B cell (primary cell): Measurements from ENCODE around the gene ZNF718. TPM values are rescaled to one million over a fixed set of nuclear protein-coding genes. Genes with fewer than 3 reads are reported as not detected.
"Not testable (repeated sequence)": the region's sequence is repeated elsewhere in the genome, so short reads cannot be mapped to it uniquely, and the experiment has no call there.

ENCODE experiments used
- ATAC-seq: fragments of 200-7000 bp; cut with Tn5 transposase; one replicate; pipeline ENCODE4 v1.10.0; 2021; ENCODE audit warnings: low read depth, mild to moderate bottlenecking, moderate number of reproducible peaks, moderate library complexity
- CTCF ChIA-PET: fragments of 350-600 bp; sonication (Branson Sonifier 250); formaldehyde crosslinking; loops from one replicate; lab custom pipeline; 2021; ENCODE audit warnings: antibody characterized with exemption, inconsistent platforms; lab: Charles Lee
- POLR2A ChIA-PET: fragments of 350-600 bp; sonication (Branson Sonifier 250); formaldehyde crosslinking; loops from one replicate; lab custom pipeline; 2021; ENCODE audit warnings: antibody characterized with exemption; lab: Charles Lee
- DNase-seq: peaks from one replicate; pipeline ENCODE4 v3.0.0; 2013
- H2AFZ ChIP-seq: 2 replicates; pipeline ENCODE4 v1.6.1; 2012; ENCODE audit warnings: mild to moderate bottlenecking, low read depth, low read length; ENCODE audit not compliant: insufficient read depth, poor library complexity, severe bottlenecking
- H3K27ac ChIP-seq, 2 donors: 1 replicate in 1 of 2; 2 replicates in 1 of 2; pipeline ENCODE4 v1.5.1; 2012 to 2013; ENCODE audit warnings: low read length in 2 of 2, mild to moderate bottlenecking in 2 of 2, moderate library complexity in 1 of 2
- H3K27me3 ChIP-seq, 4 experiments: fragments of 200-600 bp in 1 of 4; sonication (generic) in 1 of 4; replicated peaks in 1 of 4; 1 replicate in 2 of 4; 2 replicates in 2 of 4; pipeline versions ENCODE4 v1.6.1 to v1.7.0; 2013 to 2016; ENCODE audit warnings: low read length in 3 of 4, mild to moderate bottlenecking in 2 of 4, mixed read lengths in 1 of 4, moderate library complexity in 1 of 4; ENCODE audit not compliant: insufficient read depth in 4 of 4, control insufficient read depth in 3 of 4; ENCODE audit errors: control extremely low read depth in 1 of 4
- H3K36me3 ChIP-seq, 2 experiments: replicated peaks in 1 of 2; 1 replicate in 1 of 2; 2 replicates in 1 of 2; pipeline versions ENCODE4 v1.6.1 to v1.7.1; 2013; ENCODE audit warnings: low read length in 1 of 2; ENCODE audit not compliant: insufficient read depth in 2 of 2, control insufficient read depth in 1 of 2; ENCODE audit errors: control extremely low read depth in 1 of 2, extremely low read depth in 1 of 2
- H3K4me1 ChIP-seq, 2 donors: fragments of 200-600 bp in 1 of 2; sonication (generic) in 1 of 2; 1 replicate in 1 of 2; 2 replicates in 1 of 2; pipeline versions ENCODE4 v1.5.1 to v1.6.1; 2013 to 2017; ENCODE audit warnings: low read length in 2 of 2; ENCODE audit not compliant: control insufficient read depth in 2 of 2, insufficient read depth in 2 of 2
- H3K4me2 ChIP-seq: replicated peaks from 2 replicates; pipeline ENCODE3; 2012; ENCODE audit warnings: mild to moderate bottlenecking, low read depth, low read length; ENCODE audit not compliant: poor library complexity, severe bottlenecking
- H3K4me3 ChIP-seq, 5 experiments: fragments of 200-600 bp in 1 of 5; sonication (generic) in 1 of 5; 1 replicate in 3 of 5; 2 replicates in 2 of 5; pipeline versions ENCODE4 v1.5.1 to v1.7.0; 2011 to 2016; ENCODE audit warnings: low read length in 4 of 5, mild to moderate bottlenecking in 4 of 5, low read depth in 2 of 5, control low read depth in 1 of 5, moderate library complexity in 1 of 5; ENCODE audit not compliant: insufficient read depth in 1 of 5; ENCODE audit errors: control extremely low read depth in 1 of 5, extremely low read depth in 1 of 5
- H3K79me2 ChIP-seq: fragments of 200-600 bp; sonication (generic); one replicate; pipeline ENCODE4 v1.6.0; 2016; ENCODE audit warnings: low read length; ENCODE audit not compliant: control insufficient read depth, insufficient read depth
- H3K9ac ChIP-seq: fragments of 200-600 bp; sonication (generic); 2 replicates; pipeline ENCODE4 v1.6.1; 2017; ENCODE audit warnings: mild to moderate bottlenecking, low read length, moderate library complexity
- H3K9me3 ChIP-seq, 3 donors: one replicate each; pipeline versions ENCODE4 v1.6.1 to v1.7.1; 2013; ENCODE audit warnings: low read length in 2 of 3; ENCODE audit not compliant: control insufficient read depth in 2 of 3, insufficient read depth in 1 of 3; ENCODE audit errors: control extremely low read depth in 1 of 3
- H4K20me1 ChIP-seq: 2 replicates; pipeline ENCODE4 v1.6.0; 2012; ENCODE audit warnings: mild to moderate bottlenecking, low read length; ENCODE audit not compliant: insufficient read depth, control insufficient read depth, poor library complexity, severe bottlenecking
- H3K27ac Mint-ChIP-seq: one replicate; pipeline ENCODE4 v1.8.0; 2021; ENCODE audit warnings: mixed read lengths
- H3K27me3 Mint-ChIP-seq: one replicate; pipeline ENCODE4 v1.8.0; 2021; ENCODE audit warnings: mixed read lengths
- H3K4me1 Mint-ChIP-seq: one replicate; pipeline ENCODE4 v1.8.0; 2021; ENCODE audit warnings: mixed read lengths
- H3K4me3 Mint-ChIP-seq: one replicate; pipeline ENCODE4 v1.8.0; 2021; ENCODE audit warnings: mixed read lengths
- H3K9me3 Mint-ChIP-seq: one replicate; pipeline ENCODE4 v1.8.0; 2022; ENCODE audit warnings: mixed read lengths; ENCODE audit not compliant: insufficient read depth
- CTCF ChIP-seq: fragments of 200-600 bp; IDR thresholded peaks from one replicate; pipeline ENCODE4 v1.8.0; 2022; ENCODE audit warnings: antibody characterized with exemption, mild to moderate bottlenecking
- EZH2 ChIP-seq: IDR thresholded peaks from 2 replicates; pipeline ENCODE4 v1.6.1; 2012; ENCODE audit warnings: borderline replicate concordance, low read depth, mild to moderate bottlenecking, moderate library complexity, low read length; ENCODE audit not compliant: insufficient read depth, poor library complexity, severe bottlenecking
- WGBS: methylation state at CpG from one replicate; pipeline ENCODE4 v1.1.5; 2013; ENCODE audit warnings: missing lambda C conversion rate; ENCODE audit not compliant: insufficient coverage; 5-methylcytosine and 5-hydroxymethylcytosine counted together
- intact Hi-C: fragments of 100-400 bp; cut with micrococcal nuclease; formaldehyde crosslinking; loops from one replicate; pipeline ENCODE4 v1.10.0; 2022
- polyA plus RNA-seq: library from polyadenylated mRNA; depleted of rRNA; stranded (reverse); fragments of >200 nt; gene quantifications from 2 replicates; pipeline ENCODE4 v1.2.3, GENCODE V29; 2012
- total RNA-seq, 2 donors: library from RNA; stranded (reverse); fragments of 120-200 nt in 1 of 2; gene quantifications; 1 replicate in 1 of 2; 2 replicates in 1 of 2; pipeline versions ENCODE4 v1.2.3 to v1.2.4, GENCODE V29; 2013 to 2022

Gene ZNF718
- total and polyA plus RNA-seq, 2 donors (not counting 1 experiment from before 2014, with no cell fraction given): 5.3 to 18.0 TPM

GRCh38 chr4:211033-211511 is 86.8 kb downstream of the ZNF718 start:
- H3K27me3 Mint-ChIP-seq: peaks cover 4% of the 10 kb centered on the region
- H3K27ac Mint-ChIP-seq: peak overlapping the region; percentile 34
- intact Hi-C loops: no loop called here
- peak; percentile 19 for DNase-seq
- Histone ChIP-seq H3K27me3 (peaks cover 0 to 4% (median 0%) of the 10 kb centered on the region in 4 experiments), H3K4me1 (peaks cover 9 to 11% of the 10 kb centered on the region in 2 donors), H3K36me3 (no peaks in the 10 kb centered on the region), H3K9ac (no peak overlapping the region), H3K27ac (peak overlapping the region in 1 of 2 donors; percentile 52), H3K9me3 (peaks cover 4 to 69% (median 60%) of the 10 kb centered on the region in 3 donors), H3K4me2 (no peak overlapping the region), H4K20me1 (no peaks in the 10 kb centered on the region), H3K79me2 (no peaks in the 10 kb centered on the region), H2AFZ (no peak overlapping the region), H3K4me3 (peak overlapping the region in 1 of 5 experiments; percentile 32)
- POLR2A ChIA-PET: no interaction called here
- H3K9me3 Mint-ChIP-seq: peaks cover 24% of the 10 kb centered on the region
- no peak for ATAC-seq
- peak overlapping the region; percentile 34 for H3K4me3 Mint-ChIP-seq
- TF ChIP-seq CTCF (no peak), EZH2 (no peak)
- CTCF ChIA-PET: no interaction called here
- WGBS: 0% methylated on average over 3 of the region's 8 CpGs
- peaks cover 20% of the 10 kb centered on the region for H3K4me1 Mint-ChIP-seq

- ATAC-seq: peak; percentile 57
- Histone ChIP-seq H3K4me2 (peak overlapping the region; percentile 34), H3K79me2 (no peaks in the 10 kb centered on the region), H3K27me3 (peaks cover 0 to 4% (median 0%) of the 10 kb centered on the region in 4 experiments), H3K9ac (peak overlapping the region; percentile 44), H3K4me1 (peaks cover 9 to 11% of the 10 kb centered on the region in 2 donors), H3K36me3 (no peaks in the 10 kb centered on the region), H4K20me1 (no peaks in the 10 kb centered on the region), H3K9me3 (peaks cover 6 to 57% (median 45%) of the 10 kb centered on the region in 3 donors), H3K27ac (no peak overlapping the region), H3K4me3 (peak overlapping the region in 4 of 5 experiments; percentile 8 to 51 (median 34)), H2AFZ (no peak overlapping the region)
- TF ChIP-seq CTCF: no peak
- TF ChIP-seq EZH2: no peak
- Mint-ChIP-seq H3K27me3 (peaks cover 4% of the 10 kb centered on the region), H3K4me3 (peak overlapping the region; percentile 69), H3K27ac (peak overlapping the region; percentile 59), H3K9me3 (peaks cover 21% of the 10 kb centered on the region), H3K4me1 (peaks cover 25% of the 10 kb centered on the region)
- POLR2A ChIA-PET: no interaction called here
- intact Hi-C loops: no loop called here
- CTCF ChIA-PET: no interaction called here
- 33% methylated on average over 57 of the region's 57 CpGs for WGBS
- DNase-seq: peak; percentile 38
Observed at GRCh38 chr4:212438-213188, 88.3 kb downstream of the ZNF718 start.

- H3K27ac Mint-ChIP-seq, H3K36me3 ChIP-seq, H3K27ac ChIP-seq, H3K79me2 ChIP-seq, POLR2A ChIA-PET, CTCF ChIA-PET, H3K27me3 Mint-ChIP-seq, H3K4me2 ChIP-seq, H2AFZ ChIP-seq, DNase-seq, H3K27me3 ChIP-seq, H4K20me1 ChIP-seq, intact Hi-C loops, ATAC-seq: not testable (repeated sequence)
- peaks cover 6 to 54% (median 42%) of the 10 kb centered on the region in 3 donors for H3K9me3 ChIP-seq
- peak overlapping the region in 2 of 5 experiments; percentile 3 to 51 for H3K4me3 ChIP-seq
- H3K4me1 ChIP-seq: peaks cover 9 to 11% of the 10 kb centered on the region in 2 donors
- 66% methylated on average over 9 of the region's 13 CpGs for WGBS
- Mint-ChIP-seq H3K4me1 (peaks cover 26% of the 10 kb centered on the region), H3K9me3 (peaks cover 21% of the 10 kb centered on the region), H3K4me3 (peak overlapping the region; percentile 19)
- peak overlapping the region; percentile 44 for H3K9ac ChIP-seq
Observed at GRCh38 chr4:213189-213535, 88.9 kb downstream of the ZNF718 start.
